HepG2 (cell line): ENCODE measurements around the gene ZXDC. TPM values are rescaled to one million over a fixed set of nuclear protein-coding genes. Genes with fewer than 3 reads are reported as not detected.

ENCODE experiments used
- E2F2 ChIP-seq: sonication (generic); formaldehyde crosslinking; IDR thresholded peaks from 2 replicates; pipeline ENCODE4 v1.4.0; 2020; ENCODE audit warnings: missing genetic modification reagents, borderline replicate concordance
- KDM1A ChIP-seq: IDR thresholded peaks from 2 replicates; pipeline ENCODE4 v1.6.1; 2016; ENCODE audit warnings: missing compliant biosample characterization
- NFKBIZ ChIP-seq: IDR thresholded peaks from 2 replicates; pipeline ENCODE4 v1.6.1; 2018; ENCODE audit warnings: missing genetic modification reagents, missing compliant biosample characterization
- PCBP2 ChIP-seq: fragments of 200-400 bp; formaldehyde crosslinking; optimal IDR thresholded peaks from 2 replicates; pipeline ENCODE3; 2018; ENCODE audit warnings: low read length, low read depth; ENCODE audit not compliant: poor library complexity, severe bottlenecking
- PHF21A ChIP-seq: sonication (generic); formaldehyde crosslinking; IDR thresholded peaks from 2 replicates; pipeline ENCODE4 v1.5.0; 2020; ENCODE audit warnings: mild to moderate bottlenecking, missing genetic modification reagents
- SETDB1 ChIP-seq: sonication (generic); formaldehyde crosslinking; IDR thresholded peaks from 2 replicates; pipeline ENCODE4 v1.5.1; 2020; ENCODE audit warnings: missing genetic modification reagents, mild to moderate bottlenecking, borderline replicate concordance
- ZBTB7B ChIP-seq: sonication (generic); formaldehyde crosslinking; IDR thresholded peaks from 2 replicates; pipeline ENCODE4 v1.4.0; 2020; ENCODE audit warnings: missing genetic modification reagents
- ZNF280D ChIP-seq: sonication (generic); formaldehyde crosslinking; IDR thresholded peaks from 2 replicates; pipeline ENCODE4 v1.5.1; 2020; ENCODE audit warnings: mild to moderate bottlenecking, missing genetic modification reagents
- ZNF383 ChIP-seq: sonication (generic); formaldehyde crosslinking; IDR thresholded peaks from 2 replicates; pipeline ENCODE4 v1.4.0; 2020; ENCODE audit warnings: missing genetic modification reagents, mild to moderate bottlenecking, borderline replicate concordance
- ZNF407 ChIP-seq: sonication (generic); formaldehyde crosslinking; IDR thresholded peaks from one replicate; pipeline ENCODE4 v1.5.1; 2020; ENCODE audit warnings: mild to moderate bottlenecking, missing genetic modification reagents; ENCODE audit errors: not compliant biosample characterization
- ZNF562 ChIP-seq: sonication (generic); formaldehyde crosslinking; IDR thresholded peaks from 2 replicates; pipeline ENCODE4 v1.8.0; 2022; ENCODE audit warnings: missing genetic modification reagents, borderline replicate concordance
- ZNF563 ChIP-seq: sonication (generic); formaldehyde crosslinking; IDR thresholded peaks from 2 replicates; pipeline ENCODE4 v1.8.0; 2022; ENCODE audit warnings: mild to moderate bottlenecking, moderate library complexity, missing genetic modification reagents
- ZNF724P ChIP-seq: sonication (generic); formaldehyde crosslinking; IDR thresholded peaks from 2 replicates; pipeline ENCODE4 v1.8.0; 2022; ENCODE audit warnings: missing genetic modification reagents, borderline replicate concordance
- ZNF761 ChIP-seq: sonication (generic); formaldehyde crosslinking; conservative IDR thresholded peaks from 2 replicates; pipeline ENCODE4 v1.4.0; 2020; ENCODE audit warnings: mild to moderate bottlenecking, missing genetic modification reagents
- ZNF766 ChIP-seq: sonication (generic); formaldehyde crosslinking; IDR thresholded peaks from 2 replicates; pipeline ENCODE4 v1.5.0; 2020; ENCODE audit warnings: missing genetic modification reagents, borderline replicate concordance
- ZNF772 ChIP-seq: sonication (generic); formaldehyde crosslinking; IDR thresholded peaks from 2 replicates; pipeline ENCODE4 v1.5.0; 2020; ENCODE audit warnings: mild to moderate bottlenecking, missing genetic modification reagents
- polyA plus RNA-seq, 8 experiments: library from polyadenylated mRNA; depleted of rRNA in 3 of 8; stranded (reverse) in 7 of 8; unstranded in 1 of 8; fragments of >200 nt; fragmentation: Illumina TruSeq in 4 of 8; extraction: Trizol in 4 of 8; gene quantifications; 2 replicates each; pipeline versions ENCODE4 v1.2.1 to v1.2.3, GENCODE V29; 2011 to 2016; ENCODE audit warnings: low read depth in 4 of 8, missing spikeins in 1 of 8, mixed read lengths in 1 of 8; ENCODE audit not compliant: insufficient read depth in 1 of 8
- total RNA-seq, 5 experiments: library from RNA; depleted of rRNA; stranded (reverse); fragments of >200 nt; fragmentation: Illumina TruSeq; extraction: Trizol; gene quantifications; 2 replicates each; pipeline ENCODE4 v1.2.3, GENCODE V29; 2016; ENCODE audit warnings: low read depth in 1 of 5

Gene ZXDC
- total and polyA plus RNA-seq, 2 of the 13 experiments (the other 11 are each of a cell fraction or from before 2014, with no cell fraction given) = 17.6 to 21.2 TPM

- TF ChIP-seq ZNF766 (CRISPR knock-in tag) (peak; percentile 85), ZNF724P (CRISPR knock-in tag) (peak; percentile 75; the same call in 1 of the 2 replicates), ZNF280D (CRISPR knock-in tag) (no peak), E2F2 (0 out of 2 replicates have a peak, but pooled peaks have one; percentile 25), ZNF563 (CRISPR knock-in tag) (peak; percentile 32; the same call in 1 of the 2 replicates), ZNF761 (peak; percentile 88; the same call in 1 of the 2 replicates), NFKBIZ (CRISPR knock-in tag) (no peak), SETDB1 (CRISPR knock-in tag) (no peak), KDM1A (no peak), ZNF562 (CRISPR knock-in tag) (no peak), ZNF383 (peak; percentile 76; the same call in 1 of the 2 replicates), ZNF772 (CRISPR knock-in tag) (peak; percentile 83), ZNF407 (CRISPR knock-in tag) (peak; percentile 82), PHF21A (CRISPR knock-in tag) (peak; percentile 96), ZBTB7B (CRISPR knock-in tag) (peak; percentile 85), PCBP2 (no peak)
These were observed 86.4 kb downstream of the ZXDC start (continued) for GRCh38 chr3:126389112-126389793.
